ENCODE data around the gene NFIC. TPM values are rescaled to one million over a fixed set of nuclear protein-coding genes. Genes with fewer than 3 reads are reported as not detected.
"Not testable (repeated sequence)": the region's sequence is repeated elsewhere in the genome, so short reads cannot be mapped to it uniquely, and the experiment has no call there.

The NFIC gene
- total RNA-seq, 2 donors from 2014 or later, result 42.0 to 71.3 TPM

GRCh38 chr19:3338541-3339181 lies 27.7 kb upstream of the NFIC start:
- no peaks in the 10 kb centered on the region for H3K36me3 ChIP-seq
- TF ChIP-seq CTCF (IDR thresholded peaks at IDR 0.05), result no peak
- intact Hi-C loops (cut with DNase I), result no loop called here
- DNase-seq, result peak; percentile 84
- H3K9ac ChIP-seq (ENCODE audit: low read depth in 2 of 2, low read length in 2 of 2), result peak overlapping the region; percentile 20 to 56
- peaks cover 34% of the 10 kb centered on the region for H3K4me1 ChIP-seq
- H3K9me3 ChIP-seq, result no peaks in the 10 kb centered on the region
- H3K4me3 ChIP-seq, result no peak overlapping the region
- peak overlapping the region; percentile 72 for H3K27ac ChIP-seq
- no peaks in the 10 kb centered on the region for H3K27me3 ChIP-seq

GRCh38 chr19:3340340-3340739 lies 26.0 kb upstream of the NFIC start:
- Histone ChIP-seq H3K4me1 (peaks cover 31% of the 10 kb centered on the region), H3K27ac (no peak overlapping the region), H3K27me3 (no peaks in the 10 kb centered on the region), H3K9ac (ENCODE audit: low read depth in 2 of 2, low read length in 2 of 2) (no peak overlapping the region), H3K36me3 (no peaks in the 10 kb centered on the region), H3K4me3 (no peak overlapping the region), H3K9me3 (no peaks in the 10 kb centered on the region)
- intact Hi-C loops (cut with DNase I), result no loop called here
- TF ChIP-seq CTCF (IDR thresholded peaks at IDR 0.05), result no peak
- no peak for DNase-seq

DNA sequence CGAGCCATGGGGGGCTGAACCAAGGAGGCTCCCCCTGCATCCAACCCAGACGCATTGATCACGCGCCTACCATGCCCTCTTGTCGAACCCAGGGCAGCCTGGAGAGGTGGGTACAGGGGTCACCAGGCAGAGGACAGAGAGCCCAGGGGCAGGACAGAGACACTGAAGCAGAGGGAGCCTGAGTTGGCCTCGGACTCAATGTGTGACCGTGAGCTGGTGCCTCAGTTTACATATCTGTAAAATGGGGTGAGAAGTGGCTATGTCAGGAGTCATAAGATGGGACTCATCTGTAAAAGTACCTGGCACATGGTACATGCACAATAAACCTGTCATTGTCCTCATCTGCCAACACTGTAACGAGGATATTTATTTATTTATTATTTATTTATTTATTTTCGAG lies 24.1 kb upstream of the NFIC start:
- H3K27ac ChIP-seq, result no peak overlapping the region
- intact Hi-C loops (cut with DNase I), result no loop called here

DNA sequence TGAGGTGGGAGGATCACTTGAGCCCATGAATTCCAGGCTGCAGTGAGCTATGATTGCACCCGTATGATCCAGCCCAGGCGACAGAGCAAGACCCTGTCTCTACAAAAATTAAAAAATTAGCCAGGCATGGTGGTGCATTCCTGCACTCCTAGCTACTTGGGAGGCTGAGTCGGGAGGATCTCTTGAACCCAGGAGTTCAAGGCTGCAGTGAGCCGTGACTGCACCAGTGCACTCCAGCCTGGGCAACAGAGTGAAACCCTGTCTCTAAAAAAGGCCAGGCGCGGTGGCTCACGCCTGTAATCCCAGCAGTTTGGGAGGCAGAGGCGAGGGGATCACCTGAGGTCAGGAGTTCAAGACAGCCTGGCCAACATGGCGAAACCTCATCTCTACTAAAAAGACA lies 23.4 kb upstream of the NFIC start:
- peaks cover 11% of the 10 kb centered on the region for H3K4me1 ChIP-seq
- H3K36me3 ChIP-seq; H3K4me3 ChIP-seq; intact Hi-C loops (cut with DNase I); DNase-seq; H3K9ac ChIP-seq (ENCODE audit: low read depth in 2 of 2, low read length in 2 of 2); H3K27me3 ChIP-seq; H3K9me3 ChIP-seq; H3K27ac ChIP-seq: not testable (repeated sequence)

More for the DNA sequence above, 24.1 kb upstream of the NFIC start:
- H3K4me1 ChIP-seq, result peaks cover 17% of the 10 kb centered on the region
- H3K27me3 ChIP-seq, result no peaks in the 10 kb centered on the region
- no peak overlapping the region for H3K4me3 ChIP-seq
- no peaks in the 10 kb centered on the region for H3K36me3 ChIP-seq
- no peak for DNase-seq
- no peak for TF ChIP-seq CTCF (IDR thresholded peaks at IDR 0.05)
- no peaks in the 10 kb centered on the region for H3K9me3 ChIP-seq
- no peak overlapping the region for H3K9ac ChIP-seq (ENCODE audit: low read depth in 2 of 2, low read length in 2 of 2)

GRCh38 chr19:3343619-3344502 lies 22.5 kb upstream of the NFIC start:
- intact Hi-C loops (cut with DNase I), result no loop called here
- Histone ChIP-seq H3K9ac (ENCODE audit: low read depth in 2 of 2, low read length in 2 of 2) (peak overlapping the region in 1 of 2 donors; percentile 61), H3K4me1 (peaks cover 4% of the 10 kb centered on the region)

More at GRCh38 chr19:3343619-3344502, 22.5 kb upstream of the NFIC start:
- no peak for TF ChIP-seq CTCF (IDR thresholded peaks at IDR 0.05)
- H3K9me3 ChIP-seq, result no peaks in the 10 kb centered on the region
- H3K27ac ChIP-seq, result peak overlapping the region; percentile 71
- H3K36me3 ChIP-seq, result no peaks in the 10 kb centered on the region
- peak; percentile 66 for DNase-seq
- H3K27me3 ChIP-seq, result no peaks in the 10 kb centered on the region
- no peak overlapping the region for H3K4me3 ChIP-seq

Measured in colonic mucosa (tissue), 4 donors.